CD1c-positive myeloid dendritic cell (primary cell): ENCODE results near the gene XKRX.
A peak's percentile ranks its signal among the peaks of the same experiment; 100 is the strongest.

ENCODE experiments used
- DNase-seq: peaks from one replicate; pipeline ENCODE4 v3.0.0-alpha.2; 2016; ENCODE audit errors: extremely low spot score

Gene XKRX

GRCh38 chrX:100928660-100929613 is at the start of gene XKRX:
Gene XKRX (minus strand): TSS chrX:100928917. CDS start chrX:100928304, 613 bp downstream.
- DNase-seq = no peak

- DNase-seq = no peak
Observed at GRCh38 chrX:100976211-100976610, 47.5 kb upstream of the XKRX start.

- no peak for DNase-seq
Observed at GRCh38 chrX:100975212-100975611, 46.5 kb upstream of the XKRX start.

- DNase-seq = no peak
Observed at GRCh38 chrX:100973411-100973810, 44.7 kb upstream of the XKRX start.

DNA sequence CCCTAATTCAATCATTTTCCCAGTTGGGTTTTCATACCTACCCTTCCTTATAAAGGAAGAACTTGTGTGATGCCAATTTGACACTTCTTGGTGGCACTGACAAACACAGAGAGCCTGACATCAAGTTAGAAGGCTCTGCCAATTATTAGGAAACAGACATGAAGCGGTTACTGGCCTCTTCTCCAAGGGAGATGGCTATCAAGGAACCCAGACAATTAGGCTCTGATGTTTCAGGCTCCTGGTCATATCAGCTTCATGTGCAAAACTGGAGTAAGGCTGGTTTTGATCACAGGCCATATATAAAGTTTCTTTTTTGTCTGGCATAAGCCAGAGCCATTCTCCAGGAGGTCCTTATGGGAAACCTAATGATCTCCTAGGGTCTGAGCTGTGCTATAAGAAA is 41.2 kb upstream of the XKRX start:
- DNase-seq = no peak

- DNase-seq = no peak
Observed at GRCh38 chrX:100969408-100969807, 40.7 kb upstream of the XKRX start, which contains the start of gene ARL13A. Gene ARL13A (plus strand): TSS chrX:100969708. CDS start chrX:100973690, 3,982 bp downstream.

DNA sequence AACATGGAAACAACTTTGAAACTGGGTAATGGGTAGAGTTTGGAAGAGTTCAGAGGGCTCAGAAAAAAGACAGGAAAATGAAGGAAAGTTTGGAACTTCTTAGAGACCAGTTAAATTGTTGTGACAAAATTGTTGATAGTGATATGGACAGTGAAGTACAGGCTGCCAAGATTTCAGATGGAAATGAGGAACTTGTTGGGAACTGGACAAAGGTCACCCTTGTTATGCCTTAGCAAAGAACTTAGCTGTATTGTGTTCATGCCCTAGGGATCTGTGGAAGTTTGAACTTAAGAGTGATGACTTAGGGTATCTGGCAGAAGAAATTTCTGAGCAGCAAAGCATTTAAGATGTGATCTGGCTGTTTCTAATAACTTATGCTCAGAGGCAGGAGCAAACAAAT is 35.6 kb upstream of the XKRX start:
- DNase-seq = no peak

DNA sequence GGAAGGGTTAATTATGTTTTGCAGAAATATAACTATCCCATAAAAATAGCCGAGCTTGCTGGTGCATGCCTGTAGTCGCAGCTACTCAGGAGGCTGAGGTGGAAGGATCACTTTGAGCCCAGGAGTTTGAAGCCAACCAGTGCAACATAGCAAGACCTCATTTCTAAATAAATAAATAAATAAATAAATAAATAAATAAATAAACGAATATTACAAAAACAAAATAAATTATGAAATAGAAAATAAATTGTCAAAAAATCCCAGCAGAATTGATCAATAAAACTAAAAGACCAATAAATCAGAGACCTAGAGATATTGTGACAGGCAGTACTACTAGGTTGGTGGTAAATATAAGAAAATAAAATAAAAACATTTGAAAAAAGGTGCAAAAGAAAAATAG is 34.1 kb upstream of the XKRX start:
- no peak for DNase-seq

DNA sequence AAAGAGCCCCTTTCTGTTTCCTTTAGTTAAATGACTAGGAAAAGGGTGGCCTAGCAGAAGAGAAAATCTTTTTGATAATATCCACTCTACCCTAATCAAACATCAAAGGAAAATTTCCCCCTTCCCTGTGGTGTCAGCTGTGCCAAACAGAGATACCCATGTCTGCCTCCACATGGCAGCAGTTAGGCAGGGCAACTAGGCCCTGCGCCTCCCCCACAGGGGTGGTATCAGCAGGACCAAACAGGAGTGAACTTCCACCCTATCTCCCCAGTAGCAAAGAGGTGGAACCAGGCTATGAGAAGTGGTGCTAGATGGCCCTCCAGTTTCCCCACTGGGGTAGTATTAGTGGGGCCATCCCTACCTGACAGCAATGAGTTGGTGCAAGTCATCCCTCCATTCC is 19.8 kb upstream of the XKRX start:
- no peak for DNase-seq

- DNase-seq = no peak
Observed at GRCh38 chrX:100946299-100946927, 17.7 kb upstream of the XKRX start.

GRCh38 chrX:100944601-100945000 is 15.9 kb upstream of the XKRX start:
- DNase-seq = no peak

- DNase-seq = no peak
Observed at GRCh38 chrX:100939333-100939732, 10.6 kb upstream of the XKRX start.

DNA sequence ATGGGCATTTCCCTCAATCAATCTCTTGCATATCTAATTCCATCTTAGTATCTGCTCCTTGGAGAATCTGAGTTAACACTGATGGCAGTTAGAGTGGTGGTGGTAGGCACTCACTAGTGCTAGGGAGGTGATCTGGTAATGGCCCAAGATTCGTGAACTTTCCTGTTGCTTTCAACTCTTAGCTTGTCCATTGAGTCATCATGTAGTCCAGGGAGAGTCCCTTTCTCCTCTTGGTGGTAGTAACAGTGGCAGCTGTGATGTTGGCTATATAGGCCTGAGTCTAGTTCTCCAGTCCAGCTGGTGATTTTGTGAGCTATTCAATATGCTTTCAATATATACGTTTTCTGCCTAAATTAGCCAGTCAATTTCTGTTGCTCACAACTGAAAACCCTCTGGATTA is 7.0 kb upstream of the XKRX start:
- DNase-seq = no peak

DNA sequence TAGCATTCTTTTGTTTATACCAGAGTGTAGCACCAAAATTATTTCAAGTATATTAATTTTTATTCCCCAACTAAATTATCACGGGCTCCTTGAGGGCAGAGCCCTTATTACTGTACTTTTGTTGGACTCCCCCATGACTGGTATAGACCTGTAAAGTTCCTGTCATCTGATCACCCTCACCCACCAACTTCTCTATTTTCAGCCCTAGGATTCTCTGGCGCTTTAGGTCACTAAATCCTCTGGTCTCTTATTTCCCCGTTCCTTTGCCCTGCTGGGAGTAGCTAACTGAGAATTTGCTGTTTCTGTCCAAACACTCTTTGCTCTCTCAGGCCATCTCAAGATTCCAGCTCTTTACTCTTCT is 3.2 kb upstream of the XKRX start:
- peak; percentile 7 for DNase-seq

DNA sequence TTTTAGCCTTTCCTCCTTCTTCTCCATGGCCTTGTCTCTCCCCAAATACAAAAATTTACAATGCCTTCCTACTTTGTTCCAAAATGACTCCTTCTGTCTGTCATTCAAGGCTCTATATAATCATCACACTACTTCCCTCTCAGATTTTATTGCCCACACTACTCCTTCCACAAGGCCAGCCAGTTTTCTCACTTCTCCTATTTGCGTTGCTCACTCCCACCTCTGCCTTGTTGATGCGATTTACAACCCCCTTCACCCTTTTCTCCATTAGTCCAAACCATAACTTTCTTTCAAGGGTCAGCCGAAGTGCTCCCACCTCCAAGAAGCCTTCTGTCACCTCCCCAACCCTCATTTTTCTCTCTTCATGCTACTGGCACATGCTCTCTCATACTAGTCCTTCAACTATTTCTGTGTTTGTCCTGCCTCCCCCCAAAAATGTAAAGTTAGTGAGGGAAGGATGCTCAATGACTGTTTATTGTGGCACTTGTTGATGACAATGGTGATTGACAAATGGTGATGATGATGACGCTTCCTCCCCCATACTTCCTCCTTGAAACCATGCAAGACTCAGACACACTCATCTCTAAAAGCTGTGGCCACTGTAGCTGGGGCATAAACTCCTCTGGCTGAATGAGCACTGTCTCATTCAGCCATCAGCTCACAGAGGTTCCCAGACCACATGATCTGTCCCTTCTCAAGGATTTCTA is 2.7 kb upstream of the XKRX start:
- DNase-seq = peak; percentile 55

DNA sequence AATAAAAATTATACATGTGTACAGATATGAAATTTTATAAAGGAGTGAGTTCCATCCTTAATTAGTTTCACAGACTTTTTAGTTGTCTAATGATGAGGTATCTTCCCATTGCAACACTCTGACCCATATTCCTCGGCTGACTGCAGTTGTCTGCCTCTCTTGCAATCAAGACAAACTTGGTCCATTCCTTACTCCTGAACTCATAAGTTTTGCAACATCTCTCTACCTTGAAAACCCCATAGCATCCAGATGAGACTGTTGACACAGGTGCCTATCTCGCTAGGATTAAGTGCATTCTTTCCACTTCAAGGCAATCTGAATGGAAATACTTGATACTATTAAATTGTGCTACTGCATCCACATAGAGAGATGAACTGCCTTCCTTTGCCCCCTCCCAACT is 2.3 kb downstream of the XKRX start:
- DNase-seq = no peak

GRCh38 chrX:100924375-100924774 is 4.3 kb downstream of the XKRX start:
- no peak for DNase-seq

DNA sequence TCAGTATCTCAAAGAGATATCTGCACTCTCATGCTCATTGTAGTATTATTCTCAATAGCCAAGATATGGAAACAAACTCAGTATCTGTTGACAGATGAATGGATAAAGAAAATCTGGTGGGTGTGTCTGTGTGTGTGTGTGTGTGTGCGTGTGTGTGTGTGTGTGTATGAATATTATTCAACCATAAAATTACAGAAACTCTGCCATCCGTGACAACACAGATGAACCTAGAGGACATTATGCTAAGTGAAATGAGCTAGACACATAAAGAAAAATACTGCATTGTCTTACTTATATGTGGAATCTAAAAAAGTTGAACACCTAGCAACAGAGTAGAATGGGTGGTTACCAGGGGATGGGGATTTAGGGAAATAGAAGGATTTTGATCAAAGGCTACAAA is 13.2 kb downstream of the XKRX start:
- no peak for DNase-seq

- DNase-seq = no peak
Observed at GRCh38 chrX:100913111-100913510, 15.6 kb downstream of the XKRX start.

DNA sequence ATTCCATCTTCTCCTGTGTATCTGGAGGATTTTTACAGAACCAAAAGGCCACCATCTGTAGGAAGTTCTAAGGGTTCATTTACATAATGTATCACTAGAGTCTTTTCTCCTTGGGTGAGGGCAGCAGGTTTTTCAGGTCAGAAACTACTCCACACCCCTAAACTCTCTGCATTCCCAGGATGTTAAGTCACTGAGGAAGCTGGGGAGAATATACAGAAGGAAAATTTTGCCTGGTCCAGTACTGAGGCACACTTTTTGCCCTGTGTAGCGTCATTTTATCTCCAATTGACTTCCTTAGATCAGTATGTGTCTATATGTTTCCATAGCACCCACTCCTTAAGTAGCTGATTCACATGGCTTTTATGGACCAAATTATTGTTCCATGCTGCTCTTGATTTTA is 17.0 kb downstream of the XKRX start:
- DNase-seq = no peak

GRCh38 chrX:100905620-100906019 is 23.1 kb downstream of the XKRX start:
- DNase-seq = no peak

DNA sequence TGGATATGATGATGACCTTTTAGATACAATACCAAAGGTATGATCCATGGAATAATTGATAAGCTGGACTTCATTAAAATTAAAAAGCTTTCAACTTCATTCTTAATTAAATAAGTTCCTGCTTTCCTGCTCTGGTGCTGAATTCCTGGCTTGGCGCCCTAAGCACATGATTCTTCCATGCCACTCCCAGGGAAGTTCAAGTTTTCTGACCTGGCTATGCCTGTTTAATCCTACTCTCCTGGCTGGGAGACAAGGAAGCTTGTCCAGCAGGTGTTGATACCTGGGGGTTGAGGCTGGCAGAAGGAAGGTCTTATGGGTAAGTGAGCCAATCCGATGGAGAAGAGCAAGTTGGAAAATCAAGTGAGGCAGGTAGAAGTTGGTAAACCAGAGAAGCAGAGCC is 24.3 kb downstream of the XKRX start:
- DNase-seq = no peak
